ENCODE data around the gene RPTOR.

DNA sequence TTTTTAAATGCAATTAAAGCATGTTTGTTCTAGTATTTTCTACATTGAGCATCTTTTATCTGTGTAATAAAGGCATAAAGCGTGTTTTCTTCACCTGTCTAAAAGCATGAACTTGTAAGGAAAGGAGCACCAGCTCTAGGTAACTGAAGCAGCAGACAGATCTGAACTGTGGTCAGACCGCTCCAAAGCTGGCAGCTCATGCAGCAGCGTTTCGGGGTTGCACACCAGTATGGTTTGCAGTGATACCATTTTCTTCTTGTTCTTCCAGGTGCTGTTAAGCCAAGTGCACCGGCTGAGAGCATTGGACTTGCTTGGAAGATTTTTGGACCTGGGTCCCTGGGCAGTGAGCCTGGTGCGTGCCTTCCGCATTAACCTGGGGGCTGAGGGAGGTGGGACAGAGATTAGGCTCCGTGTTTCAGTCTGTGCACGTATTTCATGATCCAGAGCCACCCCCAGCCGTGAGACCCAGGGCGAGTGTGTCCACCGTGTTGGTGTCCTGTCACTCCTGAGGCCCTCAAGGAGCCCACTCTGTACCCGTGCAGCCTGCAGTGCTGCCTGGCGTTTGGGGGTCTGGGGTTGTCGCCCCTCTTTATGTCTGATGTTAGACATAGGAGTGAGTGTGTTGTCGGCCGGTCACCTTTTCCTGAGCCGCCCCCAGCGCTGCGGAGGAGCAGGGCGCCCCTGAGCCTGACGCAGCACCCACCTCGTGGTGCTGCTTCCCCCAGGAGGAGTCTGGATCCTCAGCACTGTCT lies 310.7 kb downstream of the RPTOR start:
- TF ChIP-seq, protein P1, sequence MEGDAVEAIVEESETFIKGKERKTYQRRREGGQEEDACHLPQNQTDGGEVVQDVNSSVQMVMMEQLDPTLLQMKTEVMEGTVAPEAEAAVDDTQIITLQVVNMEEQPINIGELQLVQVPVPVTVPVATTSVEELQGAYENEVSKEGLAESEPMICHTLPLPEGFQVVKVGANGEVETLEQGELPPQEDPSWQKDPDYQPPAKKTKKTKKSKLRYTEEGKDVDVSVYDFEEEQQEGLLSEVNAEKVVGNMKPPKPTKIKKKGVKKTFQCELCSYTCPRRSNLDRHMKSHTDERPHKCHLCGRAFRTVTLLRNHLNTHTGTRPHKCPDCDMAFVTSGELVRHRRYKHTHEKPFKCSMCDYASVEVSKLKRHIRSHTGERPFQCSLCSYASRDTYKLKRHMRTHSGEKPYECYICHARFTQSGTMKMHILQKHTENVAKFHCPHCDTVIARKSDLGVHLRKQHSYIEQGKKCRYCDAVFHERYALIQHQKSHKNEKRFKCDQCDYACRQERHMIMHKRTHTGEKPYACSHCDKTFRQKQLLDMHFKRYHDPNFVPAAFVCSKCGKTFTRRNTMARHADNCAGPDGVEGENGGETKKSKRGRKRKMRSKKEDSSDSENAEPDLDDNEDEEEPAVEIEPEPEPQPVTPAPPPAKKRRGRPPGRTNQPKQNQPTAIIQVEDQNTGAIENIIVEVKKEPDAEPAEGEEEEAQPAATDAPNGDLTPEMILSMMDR (IDR thresholded peaks at IDR 0.05; ENCODE audit: insufficient read depth, low read length), result no peak
- no peak for TF ChIP-seq GABPA (IDR thresholded peaks at IDR 0.05; ENCODE audit: low read depth)
- TF ChIP-seq, protein P2, sequence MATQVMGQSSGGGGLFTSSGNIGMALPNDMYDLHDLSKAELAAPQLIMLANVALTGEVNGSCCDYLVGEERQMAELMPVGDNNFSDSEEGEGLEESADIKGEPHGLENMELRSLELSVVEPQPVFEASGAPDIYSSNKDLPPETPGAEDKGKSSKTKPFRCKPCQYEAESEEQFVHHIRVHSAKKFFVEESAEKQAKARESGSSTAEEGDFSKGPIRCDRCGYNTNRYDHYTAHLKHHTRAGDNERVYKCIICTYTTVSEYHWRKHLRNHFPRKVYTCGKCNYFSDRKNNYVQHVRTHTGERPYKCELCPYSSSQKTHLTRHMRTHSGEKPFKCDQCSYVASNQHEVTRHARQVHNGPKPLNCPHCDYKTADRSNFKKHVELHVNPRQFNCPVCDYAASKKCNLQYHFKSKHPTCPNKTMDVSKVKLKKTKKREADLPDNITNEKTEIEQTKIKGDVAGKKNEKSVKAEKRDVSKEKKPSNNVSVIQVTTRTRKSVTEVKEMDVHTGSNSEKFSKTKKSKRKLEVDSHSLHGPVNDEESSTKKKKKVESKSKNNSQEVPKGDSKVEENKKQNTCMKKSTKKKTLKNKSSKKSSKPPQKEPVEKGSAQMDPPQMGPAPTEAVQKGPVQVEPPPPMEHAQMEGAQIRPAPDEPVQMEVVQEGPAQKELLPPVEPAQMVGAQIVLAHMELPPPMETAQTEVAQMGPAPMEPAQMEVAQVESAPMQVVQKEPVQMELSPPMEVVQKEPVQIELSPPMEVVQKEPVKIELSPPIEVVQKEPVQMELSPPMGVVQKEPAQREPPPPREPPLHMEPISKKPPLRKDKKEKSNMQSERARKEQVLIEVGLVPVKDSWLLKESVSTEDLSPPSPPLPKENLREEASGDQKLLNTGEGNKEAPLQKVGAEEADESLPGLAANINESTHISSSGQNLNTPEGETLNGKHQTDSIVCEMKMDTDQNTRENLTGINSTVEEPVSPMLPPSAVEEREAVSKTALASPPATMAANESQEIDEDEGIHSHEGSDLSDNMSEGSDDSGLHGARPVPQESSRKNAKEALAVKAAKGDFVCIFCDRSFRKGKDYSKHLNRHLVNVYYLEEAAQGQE (IDR thresholded peaks at IDR 0.05; ENCODE audit: insufficient replicate concordance, low read depth), result no peak
